Measurements from ENCODE around the gene MECR. TPM values are rescaled to one million over a fixed set of nuclear protein-coding genes. Genes with fewer than 3 reads are reported as not detected.

MECR gene
- total RNA-seq, 4 donors from 2014 or later, result 7.4 to 23.4 (median 20.7) TPM

GRCh38 chr1:29186707-29187106, 44.0 kb downstream of the MECR start:
- H3K27me3 ChIP-seq, result no peaks in the 10 kb centered on the region
- TF ChIP-seq CTCF (IDR thresholded peaks at IDR 0.05) (no peak), POLR2A (IDR thresholded peaks at IDR 0.05) (no peak)
- DNase-seq, result no peak
- H3K4me3 ChIP-seq, result no peak overlapping the region
- H3K27ac ChIP-seq, result no peak overlapping the region
- intact Hi-C loops (cut with DNase I; ENCODE audit: low total_unique reads), result loop anchor here (10.0 kb wide), 1 partner anchor 62 kb away; the partner anchor contains the start of gene TMEM200B
- H3K9me3 ChIP-seq, result no peaks in the 10 kb centered on the region
- H3K4me1 ChIP-seq, result no peaks in the 10 kb centered on the region
- H3K36me3 ChIP-seq, result no peaks in the 10 kb centered on the region

DNA sequence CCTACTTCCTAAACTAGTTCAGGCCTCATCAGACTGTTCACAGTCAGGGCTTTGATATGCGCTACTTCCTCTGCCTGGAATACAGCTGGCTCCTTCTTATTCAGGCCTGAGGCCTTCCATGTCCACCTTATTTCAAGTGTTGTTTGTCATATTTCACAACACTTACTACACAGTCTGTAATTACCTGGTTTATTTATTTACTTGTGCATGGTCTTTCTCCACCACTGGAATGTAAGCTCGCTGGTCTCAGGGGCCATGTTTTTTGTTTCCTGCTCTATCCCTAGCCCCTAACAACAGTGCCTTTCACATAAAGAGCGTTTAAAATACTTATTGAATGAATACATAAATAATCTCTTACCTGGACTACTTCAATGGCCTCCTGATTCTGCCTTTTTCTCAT, 44.5 kb downstream of the MECR start:
- Histone ChIP-seq H3K36me3 (no peaks in the 10 kb centered on the region), H3K4me1 (no peaks in the 10 kb centered on the region), H3K4me3 (no peak overlapping the region), H3K9me3 (no peaks in the 10 kb centered on the region), H3K27me3 (no peaks in the 10 kb centered on the region), H3K27ac (no peak overlapping the region)
- intact Hi-C loops (cut with DNase I; ENCODE audit: low total_unique reads), result loop anchor here (10.0 kb wide), 1 partner anchor 61 kb away; the partner anchor contains the start of gene TMEM200B
- TF ChIP-seq CTCF (IDR thresholded peaks at IDR 0.05) (no peak), POLR2A (IDR thresholded peaks at IDR 0.05) (no peak)
- DNase-seq, result no peak

GRCh38 chr1:29183287-29183686, 47.4 kb downstream of the MECR start:
- H3K4me1 ChIP-seq, result peaks cover 8 to 11% of the 10 kb centered on the region in 2 donors
- H3K36me3 ChIP-seq, result no peaks in the 10 kb centered on the region
- H3K27ac ChIP-seq, result no peak overlapping the region
- intact Hi-C loops (cut with DNase I; ENCODE audit: low total_unique reads), result loop anchor here (10.0 kb wide), 1 partner anchor 58 kb away; the partner anchor contains the start of gene TMEM200B
- no peak overlapping the region for H3K4me3 ChIP-seq
- H3K27me3 ChIP-seq, result no peaks in the 10 kb centered on the region
- no peak for DNase-seq
- no peak for TF ChIP-seq POLR2A (IDR thresholded peaks at IDR 0.05)
- TF ChIP-seq CTCF (IDR thresholded peaks at IDR 0.05), result no peak
- no peaks in the 10 kb centered on the region for H3K9me3 ChIP-seq

DNA sequence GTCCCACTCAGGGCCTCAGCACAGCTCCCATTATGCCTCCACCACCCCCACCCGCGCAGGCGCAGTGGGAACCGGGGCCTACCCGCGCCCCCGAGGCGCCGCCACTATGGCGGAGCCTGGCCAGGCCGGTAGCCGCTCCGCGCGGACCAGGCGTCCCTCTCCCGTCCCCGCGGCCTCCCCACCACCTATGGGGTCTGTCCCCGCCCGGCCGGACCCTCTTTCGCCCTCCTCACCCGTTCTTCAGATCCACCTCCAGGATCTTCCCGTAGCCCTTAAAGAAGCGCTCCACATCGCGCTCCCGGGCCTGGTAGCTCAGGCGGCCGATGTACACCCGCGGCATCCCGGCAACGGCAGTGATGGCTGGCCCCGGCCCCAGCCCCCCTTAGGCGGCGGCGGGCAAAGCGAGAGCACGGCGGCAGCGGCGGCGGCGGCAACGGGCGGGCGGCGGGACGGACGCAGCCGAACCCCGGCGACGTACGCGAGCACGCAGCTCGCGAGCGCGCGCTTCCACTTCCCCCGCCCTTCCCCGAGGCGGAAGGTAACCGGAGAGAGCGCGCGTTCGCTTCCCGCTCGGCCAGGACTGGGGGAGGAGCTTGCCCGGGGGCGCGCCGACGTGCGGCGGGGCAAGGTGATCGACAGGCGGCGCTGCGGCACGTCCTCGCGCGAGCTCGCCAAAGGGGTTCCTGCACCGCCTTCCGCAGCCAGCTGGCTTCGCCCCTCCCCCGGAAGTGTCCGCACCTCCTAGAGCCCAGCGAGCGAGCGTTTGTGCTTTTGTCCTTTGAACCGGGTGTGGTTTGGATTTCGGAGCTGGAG, 49.1 kb downstream of the MECR start, which contains the start of gene SRSF4:
TSS of gene SRSF4 (minus strand) at position 488 of the 813 bp plus-strand sequence. CDS start at position 340, 148 bp downstream.
- H3K36me3 ChIP-seq, result no peaks in the 10 kb centered on the region
- intact Hi-C loops (cut with DNase I; ENCODE audit: low total_unique reads), result loop anchor here (10.0 kb wide), 1 partner anchor 57 kb away; the partner anchor contains the start of gene TMEM200B
- H3K27ac ChIP-seq, result peak within 1 kb of the TSS; percentile 100
- peak; percentile 99 to 100 for DNase-seq
- peaks cover 16 to 17% of the 10 kb centered on the region in 2 donors for H3K4me1 ChIP-seq
- no peaks in the 10 kb centered on the region for H3K9me3 ChIP-seq
- H3K4me3 ChIP-seq, result peak within 1 kb of the TSS; percentile 89 to 96
- no peaks in the 10 kb centered on the region for H3K27me3 ChIP-seq
- TF ChIP-seq POLR2A (IDR thresholded peaks at IDR 0.05) (peak; percentile 70 to 98), CTCF (IDR thresholded peaks at IDR 0.05) (peak; percentile 62 to 87 (median 75))

Measured in uterus (tissue), 4 donors.